Measurements from ENCODE around the gene TMPRSS6. TPM values are rescaled to one million over a fixed set of nuclear protein-coding genes. Genes with fewer than 3 reads are reported as not detected.

TMPRSS6 gene
- total and polyA plus RNA-seq, 2 of the 13 experiments (the other 11 are each of a cell fraction or from before 2014, with no cell fraction given), result 4.2 to 4.8 TPM

DNA sequence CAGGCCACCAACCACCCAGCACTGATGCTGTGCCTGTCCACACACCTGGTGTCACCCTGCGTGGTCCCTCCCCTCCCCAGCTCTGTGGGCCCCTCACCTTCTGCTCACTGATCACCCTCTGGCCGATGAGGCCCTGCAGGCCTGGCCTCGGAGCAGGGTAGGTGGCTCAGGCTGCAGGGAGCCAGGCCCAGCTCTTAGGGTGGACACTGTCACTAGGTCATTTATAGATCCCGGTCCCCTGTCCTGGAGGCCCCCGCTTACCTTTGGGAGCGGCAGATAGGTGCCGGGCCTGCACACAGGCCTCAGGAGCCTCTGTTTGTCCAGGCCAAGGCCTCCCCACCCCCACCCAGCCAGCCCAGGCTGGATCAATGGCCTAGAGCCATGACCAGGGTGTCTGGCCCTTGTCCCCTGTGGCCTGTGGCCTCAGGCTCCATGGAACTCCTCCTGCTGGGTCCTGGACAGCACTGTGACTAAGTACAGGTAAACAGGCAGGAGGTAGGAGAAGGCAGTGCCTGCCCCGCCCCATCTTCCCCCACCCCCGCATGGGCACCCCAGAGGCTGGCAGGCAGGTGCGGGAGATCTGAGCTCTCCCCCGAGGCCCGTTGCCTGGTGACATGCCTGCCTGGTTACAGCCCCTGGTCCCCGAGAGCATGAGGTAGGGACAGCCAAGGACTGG lies at the start of gene TMPRSS6 (continued):
- TF ChIP-seq, protein P1, sequence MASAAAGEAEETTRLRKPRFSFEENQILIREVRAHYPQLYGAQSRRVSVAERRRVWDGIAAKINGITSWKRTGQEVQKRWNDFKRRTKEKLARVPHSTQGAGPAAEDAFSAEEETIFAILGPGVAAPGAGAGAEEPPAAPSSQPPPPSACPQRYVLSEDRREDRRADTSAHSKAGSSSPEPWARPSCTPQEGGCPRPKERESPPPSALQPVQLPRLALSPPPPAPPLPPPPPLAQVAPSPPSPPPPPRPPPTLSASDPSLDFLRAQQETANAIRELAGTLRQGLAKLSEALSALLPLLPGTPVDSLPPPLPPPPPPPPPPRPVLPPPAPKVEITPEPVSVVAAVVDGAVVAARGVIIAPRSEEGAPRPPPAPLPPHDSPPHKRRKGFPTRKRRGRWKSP (CRISPR knock-in tag; IDR thresholded peaks at IDR 0.05), result no peak; the same call in 1 of the 2 replicates
- TF ChIP-seq, protein P2, sequence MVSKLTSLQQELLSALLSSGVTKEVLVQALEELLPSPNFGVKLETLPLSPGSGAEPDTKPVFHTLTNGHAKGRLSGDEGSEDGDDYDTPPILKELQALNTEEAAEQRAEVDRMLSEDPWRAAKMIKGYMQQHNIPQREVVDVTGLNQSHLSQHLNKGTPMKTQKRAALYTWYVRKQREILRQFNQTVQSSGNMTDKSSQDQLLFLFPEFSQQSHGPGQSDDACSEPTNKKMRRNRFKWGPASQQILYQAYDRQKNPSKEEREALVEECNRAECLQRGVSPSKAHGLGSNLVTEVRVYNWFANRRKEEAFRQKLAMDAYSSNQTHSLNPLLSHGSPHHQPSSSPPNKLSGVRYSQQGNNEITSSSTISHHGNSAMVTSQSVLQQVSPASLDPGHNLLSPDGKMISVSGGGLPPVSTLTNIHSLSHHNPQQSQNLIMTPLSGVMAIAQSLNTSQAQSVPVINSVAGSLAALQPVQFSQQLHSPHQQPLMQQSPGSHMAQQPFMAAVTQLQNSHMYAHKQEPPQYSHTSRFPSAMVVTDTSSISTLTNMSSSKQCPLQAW (CRISPR knock-in tag; IDR thresholded peaks at IDR 0.05), result peak; percentile 77; the same call in 1 of the 2 replicates
- TF ChIP-seq HNRNPK (IDR thresholded peaks at IDR 0.05; ENCODE audit: low read depth, low read length, poor library complexity, severe bottlenecking), result no peak
- TF ChIP-seq, protein P3, sequence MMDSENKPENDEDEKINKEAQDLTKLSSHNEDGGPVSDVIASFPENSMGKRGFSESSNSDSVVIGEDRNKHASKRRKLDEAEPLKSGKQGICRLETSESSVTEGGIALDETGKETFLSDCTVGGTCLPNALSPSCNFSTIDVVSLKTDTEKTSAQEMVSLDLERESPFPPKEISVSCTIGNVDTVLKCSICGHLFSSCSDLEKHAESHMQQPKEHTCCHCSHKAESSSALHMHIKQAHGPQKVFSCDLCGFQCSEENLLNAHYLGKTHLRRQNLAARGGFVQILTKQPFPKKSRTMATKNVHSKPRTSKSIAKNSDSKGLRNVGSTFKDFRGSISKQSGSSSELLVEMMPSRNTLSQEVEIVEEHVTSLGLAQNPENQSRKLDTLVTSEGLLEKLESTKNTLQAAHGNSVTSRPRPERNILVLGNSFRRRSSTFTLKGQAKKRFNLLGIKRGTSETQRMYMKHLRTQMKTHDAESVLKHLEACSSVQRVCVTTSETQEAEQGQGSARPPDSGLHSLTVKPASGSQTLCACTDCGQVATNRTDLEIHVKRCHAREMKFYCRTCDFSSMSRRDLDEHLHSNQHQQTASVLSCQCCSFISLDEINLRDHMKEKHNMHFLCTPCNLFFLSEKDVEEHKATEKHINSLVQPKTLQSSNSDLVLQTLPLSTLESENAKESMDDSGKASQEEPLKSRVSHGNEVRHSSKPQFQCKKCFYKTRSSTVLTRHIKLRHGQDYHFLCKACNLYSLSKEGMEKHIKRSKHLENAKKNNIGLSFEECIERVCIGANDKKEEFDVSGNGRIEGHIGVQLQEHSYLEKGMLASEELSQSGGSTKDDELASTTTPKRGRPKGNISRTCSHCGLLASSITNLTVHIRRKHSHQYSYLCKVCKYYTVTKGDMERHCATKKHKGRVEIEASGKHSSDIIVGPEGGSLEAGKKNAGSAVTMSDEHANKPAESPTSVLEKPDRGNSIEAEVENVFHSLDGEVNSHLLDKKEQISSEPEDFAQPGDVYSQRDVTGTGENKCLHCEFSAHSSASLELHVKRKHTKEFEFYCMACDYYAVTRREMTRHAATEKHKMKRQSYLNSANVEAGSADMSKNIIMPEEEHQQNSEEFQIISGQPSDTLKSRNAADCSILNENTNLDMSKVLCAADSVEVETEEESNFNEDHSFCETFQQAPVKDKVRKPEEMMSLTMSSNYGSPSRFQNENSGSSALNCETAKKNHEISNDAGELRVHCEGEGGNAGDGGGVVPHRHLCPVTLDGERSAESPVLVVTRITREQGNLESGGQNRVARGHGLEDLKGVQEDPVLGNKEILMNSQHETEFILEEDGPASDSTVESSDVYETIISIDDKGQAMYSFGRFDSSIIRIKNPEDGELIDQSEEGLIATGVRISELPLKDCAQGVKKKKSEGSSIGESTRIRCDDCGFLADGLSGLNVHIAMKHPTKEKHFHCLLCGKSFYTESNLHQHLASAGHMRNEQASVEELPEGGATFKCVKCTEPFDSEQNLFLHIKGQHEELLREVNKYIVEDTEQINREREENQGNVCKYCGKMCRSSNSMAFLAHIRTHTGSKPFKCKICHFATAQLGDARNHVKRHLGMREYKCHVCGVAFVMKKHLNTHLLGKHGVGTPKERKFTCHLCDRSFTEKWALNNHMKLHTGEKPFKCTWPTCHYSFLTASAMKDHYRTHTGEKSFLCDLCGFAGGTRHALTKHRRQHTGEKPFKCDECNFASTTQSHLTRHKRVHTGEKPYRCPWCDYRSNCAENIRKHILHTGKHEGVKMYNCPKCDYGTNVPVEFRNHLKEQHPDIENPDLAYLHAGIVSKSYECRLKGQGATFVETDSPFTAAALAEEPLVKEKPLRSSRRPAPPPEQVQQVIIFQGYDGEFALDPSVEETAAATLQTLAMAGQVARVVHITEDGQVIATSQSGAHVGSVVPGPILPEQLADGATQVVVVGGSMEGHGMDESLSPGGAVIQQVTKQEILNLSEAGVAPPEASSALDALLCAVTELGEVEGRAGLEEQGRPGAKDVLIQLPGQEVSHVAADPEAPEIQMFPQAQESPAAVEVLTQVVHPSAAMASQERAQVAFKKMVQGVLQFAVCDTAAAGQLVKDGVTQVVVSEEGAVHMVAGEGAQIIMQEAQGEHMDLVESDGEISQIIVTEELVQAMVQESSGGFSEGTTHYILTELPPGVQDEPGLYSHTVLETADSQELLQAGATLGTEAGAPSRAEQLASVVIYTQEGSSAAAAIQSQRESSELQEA (CRISPR knock-in tag; IDR thresholded peaks at IDR 0.05; ENCODE audit: not compliant biosample characterization), result no peak
- TF ChIP-seq ARID2 (CRISPR knock-in tag; IDR thresholded peaks at IDR 0.05; ENCODE audit: borderline replicate concordance), result no peak
- TF ChIP-seq, protein P4, sequence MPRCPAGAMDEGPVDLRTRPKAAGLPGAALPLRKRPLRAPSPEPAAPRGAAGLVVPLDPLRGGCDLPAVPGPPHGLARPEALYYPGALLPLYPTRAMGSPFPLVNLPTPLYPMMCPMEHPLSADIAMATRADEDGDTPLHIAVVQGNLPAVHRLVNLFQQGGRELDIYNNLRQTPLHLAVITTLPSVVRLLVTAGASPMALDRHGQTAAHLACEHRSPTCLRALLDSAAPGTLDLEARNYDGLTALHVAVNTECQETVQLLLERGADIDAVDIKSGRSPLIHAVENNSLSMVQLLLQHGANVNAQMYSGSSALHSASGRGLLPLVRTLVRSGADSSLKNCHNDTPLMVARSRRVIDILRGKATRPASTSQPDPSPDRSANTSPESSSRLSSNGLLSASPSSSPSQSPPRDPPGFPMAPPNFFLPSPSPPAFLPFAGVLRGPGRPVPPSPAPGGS (CRISPR knock-in tag; IDR thresholded peaks at IDR 0.05), result 0 out of 2 replicates have a peak, but pooled peaks have one; percentile 18
- no peak for TF ChIP-seq ZNF335 (CRISPR knock-in tag; IDR thresholded peaks at IDR 0.05)
- TF ChIP-seq, protein P5, sequence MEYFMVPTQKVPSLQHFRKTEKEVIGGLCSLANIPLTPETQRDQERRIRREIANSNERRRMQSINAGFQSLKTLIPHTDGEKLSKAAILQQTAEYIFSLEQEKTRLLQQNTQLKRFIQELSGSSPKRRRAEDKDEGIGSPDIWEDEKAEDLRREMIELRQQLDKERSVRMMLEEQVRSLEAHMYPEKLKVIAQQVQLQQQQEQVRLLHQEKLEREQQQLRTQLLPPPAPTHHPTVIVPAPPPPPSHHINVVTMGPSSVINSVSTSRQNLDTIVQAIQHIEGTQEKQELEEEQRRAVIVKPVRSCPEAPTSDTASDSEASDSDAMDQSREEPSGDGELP (IDR thresholded peaks at IDR 0.05; ENCODE audit: borderline replicate concordance, low read depth), result peak; percentile 26; the same call in 1 of the 2 replicates
- no peak for TF ChIP-seq SP140L (CRISPR knock-in tag; IDR thresholded peaks at IDR 0.05; ENCODE audit: borderline replicate concordance)
- no peak for TF ChIP-seq SOX6 (IDR thresholded peaks at IDR 0.05)
- TF ChIP-seq SOX6 (CRISPR knock-in tag; IDR thresholded peaks at IDR 0.05), result peak; percentile 88
- no peak for TF ChIP-seq PCBP1 (IDR thresholded peaks at IDR 0.05; ENCODE audit: borderline replicate concordance, low read depth, low read length)
- TF ChIP-seq FOXA3 (CRISPR knock-in tag; IDR thresholded peaks at IDR 0.05), result peak; percentile 60
